GM13977 (cell line): ENCODE results near the gene DNAJC6.

ENCODE experiments used
- DNase-seq: peaks from one replicate; pipeline ENCODE4 v3.0.0; 2012; ENCODE audit warnings: low spot score
- in situ Hi-C: fragments of 300-500 bp; cut with MboI; formaldehyde crosslinking; loops from one replicate; pipeline ENCODE4 v1.12.0; 2022; ENCODE audit warnings: low sequenced_read_pairs, low pct_unique_long_range_greater_than_20kb, mixed read lengths, inconsistent platforms; ENCODE audit not compliant: unreplicated experiment
- TF ChIP-seq, protein P1 (sequence below): IDR thresholded peaks from 2 replicates; pipeline ENCODE4 v1.5.1; 2012; ENCODE audit warnings: mild to moderate bottlenecking, control low read depth; ENCODE audit not compliant: insufficient read depth; ENCODE audit errors: extremely low read depth, missing control alignments

Gene DNAJC6

GRCh38 chr1:65344171-65344814, 35.0 kb downstream of the DNAJC6 start:
- DNase-seq: no peak
- in situ Hi-C loops: no loop called here
- TF ChIP-seq, protein P1, sequence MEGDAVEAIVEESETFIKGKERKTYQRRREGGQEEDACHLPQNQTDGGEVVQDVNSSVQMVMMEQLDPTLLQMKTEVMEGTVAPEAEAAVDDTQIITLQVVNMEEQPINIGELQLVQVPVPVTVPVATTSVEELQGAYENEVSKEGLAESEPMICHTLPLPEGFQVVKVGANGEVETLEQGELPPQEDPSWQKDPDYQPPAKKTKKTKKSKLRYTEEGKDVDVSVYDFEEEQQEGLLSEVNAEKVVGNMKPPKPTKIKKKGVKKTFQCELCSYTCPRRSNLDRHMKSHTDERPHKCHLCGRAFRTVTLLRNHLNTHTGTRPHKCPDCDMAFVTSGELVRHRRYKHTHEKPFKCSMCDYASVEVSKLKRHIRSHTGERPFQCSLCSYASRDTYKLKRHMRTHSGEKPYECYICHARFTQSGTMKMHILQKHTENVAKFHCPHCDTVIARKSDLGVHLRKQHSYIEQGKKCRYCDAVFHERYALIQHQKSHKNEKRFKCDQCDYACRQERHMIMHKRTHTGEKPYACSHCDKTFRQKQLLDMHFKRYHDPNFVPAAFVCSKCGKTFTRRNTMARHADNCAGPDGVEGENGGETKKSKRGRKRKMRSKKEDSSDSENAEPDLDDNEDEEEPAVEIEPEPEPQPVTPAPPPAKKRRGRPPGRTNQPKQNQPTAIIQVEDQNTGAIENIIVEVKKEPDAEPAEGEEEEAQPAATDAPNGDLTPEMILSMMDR: no peak

DNA sequence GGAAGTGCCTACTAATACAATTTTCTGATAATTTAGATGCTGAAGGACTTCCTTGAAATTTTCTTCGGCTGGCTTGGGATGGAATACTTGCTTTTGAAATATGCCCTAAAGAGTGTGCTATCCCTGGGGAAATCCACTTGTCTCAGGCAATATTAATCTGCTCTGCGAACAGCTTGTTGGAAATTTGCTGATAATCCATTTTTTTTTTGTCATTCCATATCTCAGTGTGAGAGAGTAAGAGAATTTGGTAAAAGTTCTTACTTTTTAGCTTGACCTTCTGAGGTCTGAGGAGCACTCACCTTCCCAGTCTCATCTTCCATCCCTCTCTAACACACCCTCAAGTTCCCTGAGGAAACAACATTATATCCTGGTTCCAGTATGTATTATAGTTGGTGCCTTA, 36.8 kb downstream of the DNAJC6 start:
- in situ Hi-C loops: no loop called here
- DNase-seq: no peak
- TF ChIP-seq, protein P1: no peak

DNA sequence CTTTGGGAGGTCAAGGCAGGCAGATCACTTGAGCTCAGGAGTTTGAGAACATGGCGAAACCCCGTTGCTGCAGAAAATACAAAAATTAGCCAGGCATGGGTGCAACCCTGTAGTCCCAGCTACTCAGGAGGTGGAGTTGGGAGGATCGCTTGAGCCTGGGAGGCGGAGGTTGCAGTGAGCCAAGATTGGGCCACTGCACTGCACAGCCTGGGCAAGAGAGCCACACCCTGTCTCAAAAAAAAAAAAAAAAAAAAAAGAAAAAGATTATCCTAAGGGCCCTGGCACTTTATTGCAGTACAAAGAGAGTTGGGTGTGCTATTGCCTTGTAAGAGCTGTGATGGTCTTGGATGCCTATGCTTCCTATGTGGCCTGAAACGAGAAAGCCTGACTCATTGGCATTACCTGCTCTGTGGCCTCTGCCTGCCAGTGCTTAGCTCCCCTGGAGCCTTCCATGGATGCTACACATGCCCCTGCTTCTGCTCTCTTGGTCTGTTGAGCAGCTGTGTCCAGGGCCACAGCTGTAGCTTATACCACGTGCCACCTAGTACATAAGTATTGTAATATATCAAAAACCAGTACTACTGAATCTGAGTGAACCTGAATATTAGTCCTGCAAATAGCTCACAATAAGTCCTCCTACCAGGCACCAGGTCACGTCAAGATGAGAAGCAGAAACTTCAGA, 45.8 kb downstream of the DNAJC6 start:
- TF ChIP-seq, protein P1: no peak
- no peak for DNase-seq
- in situ Hi-C loops: no loop called here

DNA sequence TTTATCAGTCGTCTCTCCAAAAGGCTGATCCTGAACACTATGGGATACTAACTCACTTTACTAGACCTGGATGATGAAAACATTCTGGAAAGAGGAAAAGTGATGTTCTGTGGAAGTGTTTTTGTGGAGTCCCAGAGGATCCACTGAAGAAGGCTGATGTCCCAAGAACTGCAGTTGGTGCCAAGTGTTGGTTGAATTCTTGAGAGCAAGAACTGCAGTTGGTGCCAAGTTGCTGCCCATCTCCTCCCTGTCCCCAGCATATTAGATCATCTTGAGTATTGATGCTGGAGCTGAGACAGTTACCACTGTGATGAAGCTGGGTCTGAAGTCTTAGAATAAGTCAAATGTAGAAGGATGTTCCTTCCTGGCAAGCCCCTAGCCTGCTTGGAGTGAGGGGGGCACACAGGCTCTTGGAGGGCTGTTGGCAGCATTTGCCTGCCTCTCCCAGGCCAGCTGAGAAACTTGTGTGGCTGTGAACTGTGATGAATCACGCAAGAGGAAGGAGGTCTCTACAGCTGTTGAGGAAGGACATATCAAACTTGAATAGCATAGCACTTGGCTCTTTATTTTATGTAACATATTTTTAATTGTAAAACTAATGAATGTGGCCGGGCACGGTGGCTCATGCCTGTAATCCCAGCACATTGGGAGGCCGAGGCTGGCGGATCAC, 48.1 kb downstream of the DNAJC6 start:
- DNase-seq: no peak
- in situ Hi-C loops: no loop called here
- TF ChIP-seq, protein P1: no peak

DNA sequence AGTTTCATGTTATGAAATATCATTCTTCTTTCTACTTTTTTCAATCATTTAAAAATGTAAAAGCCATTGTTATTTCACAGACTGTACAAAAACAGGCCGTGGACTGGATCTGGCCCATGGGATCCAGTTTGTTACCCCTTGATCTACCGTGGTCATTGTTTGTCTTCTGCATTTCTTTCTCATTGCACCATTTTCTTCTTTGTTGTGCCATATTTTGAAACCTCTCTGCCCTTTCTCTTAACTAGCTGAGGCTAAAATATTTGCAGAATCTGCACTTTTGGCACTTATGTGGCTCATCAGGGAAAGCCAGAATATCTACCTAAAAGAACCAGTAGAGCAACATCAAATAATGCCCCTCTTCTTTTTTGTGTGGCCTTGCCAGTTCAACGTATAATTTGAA, 50.5 kb downstream of the DNAJC6 start:
- TF ChIP-seq, protein P1: no peak
- in situ Hi-C loops: no loop called here
- DNase-seq: no peak

- in situ Hi-C loops: no loop called here
- no peak for DNase-seq
- TF ChIP-seq, protein P1: no peak
Observed at GRCh38 chr1:65360648-65361047, 51.3 kb downstream of the DNAJC6 start.
